ENCODE data around the gene CIAO3. TPM values are rescaled to one million over a fixed set of nuclear protein-coding genes. Genes with fewer than 3 reads are reported as not detected.

The CIAO3 gene
- total RNA-seq, 2 donors from 2014 or later: 23.3 to 25.5 TPM

DNA sequence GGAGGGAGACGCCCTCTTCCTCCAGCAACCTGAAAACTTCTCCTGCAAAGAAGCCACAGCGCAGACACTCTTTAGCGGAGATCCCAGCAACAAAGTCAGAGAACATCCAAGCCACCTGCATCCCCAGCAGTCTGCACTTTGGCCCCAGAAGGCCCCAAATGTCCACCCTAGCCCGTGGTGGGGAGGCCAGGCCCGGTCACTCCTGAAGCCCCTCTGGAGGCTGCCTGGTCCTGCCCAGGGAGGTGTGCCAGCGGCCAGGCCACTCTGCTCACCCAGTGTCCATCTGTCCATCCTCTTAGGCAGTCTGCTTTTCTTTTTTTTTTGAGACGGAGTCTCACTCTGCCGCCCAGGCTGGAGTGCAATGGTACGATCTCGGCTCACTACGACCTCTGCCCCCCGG lies 8.5 kb downstream of the CIAO3 start:
- peaks cover 0 to 18% of the 10 kb centered on the region in 2 donors for H3K4me1 ChIP-seq
- no peak for DNase-seq (ENCODE audit: low spot score)

DNA sequence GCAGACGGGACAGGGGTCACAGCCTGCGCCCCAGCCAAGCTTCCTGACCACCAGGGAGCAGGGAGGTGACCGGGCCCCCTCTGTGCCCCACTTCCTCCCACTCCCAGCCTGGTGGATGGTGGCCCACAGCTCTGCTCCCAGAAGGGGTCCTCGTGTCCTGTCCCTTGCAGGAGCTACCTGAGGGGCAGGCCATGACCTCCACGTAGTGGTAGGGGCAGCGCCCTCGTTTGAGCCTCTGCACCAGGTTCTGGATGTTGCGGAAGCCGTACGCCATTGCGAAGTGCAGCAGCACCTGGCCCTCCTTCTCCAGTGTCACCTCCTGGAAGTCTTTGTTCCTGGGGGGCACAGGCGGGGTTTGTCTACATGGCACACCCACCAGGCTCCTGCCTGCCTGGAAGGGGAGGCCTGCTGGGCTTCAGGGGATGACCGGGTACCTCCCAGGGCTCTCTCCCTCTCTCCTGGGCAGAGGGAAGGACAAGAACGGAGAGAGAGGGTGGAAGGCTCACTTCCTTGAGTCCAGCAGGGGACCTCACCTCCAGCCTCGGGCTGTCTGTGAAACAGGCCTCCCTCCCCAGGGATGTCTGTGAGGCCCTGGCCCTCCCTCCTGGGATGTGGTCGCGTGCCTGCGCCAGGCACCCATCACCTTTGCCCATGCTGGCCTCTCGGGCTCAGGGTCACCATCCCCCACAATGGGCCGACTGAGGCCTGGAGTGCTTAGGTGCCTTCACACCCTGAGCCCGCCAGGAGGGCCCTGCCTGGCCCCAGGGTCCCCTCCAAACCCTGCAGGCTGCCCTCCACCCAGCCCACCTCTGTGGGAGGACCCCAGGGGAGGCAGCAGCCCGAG lies 9.9 kb downstream of the CIAO3 start:
- Histone ChIP-seq H3K4me3 (no peak overlapping the region), H3K9me3 (no peaks in the 10 kb centered on the region), H3K27me3 (no peaks in the 10 kb centered on the region), H3K4me1 (peaks cover 0 to 29% of the 10 kb centered on the region in 2 donors), H3K27ac (no peak overlapping the region), H3K36me3 (peaks cover 40% of the 10 kb centered on the region)
- no peak for TF ChIP-seq CTCF (IDR thresholded peaks at IDR 0.05)
- no peak for DNase-seq (ENCODE audit: low spot score)

More for the DNA sequence above, 8.5 kb downstream of the CIAO3 start:
- Histone ChIP-seq H3K9me3 (no peaks in the 10 kb centered on the region), H3K36me3 (peaks cover 55% of the 10 kb centered on the region), H3K27ac (no peak overlapping the region), H3K4me3 (no peak overlapping the region), H3K27me3 (no peaks in the 10 kb centered on the region)
- TF ChIP-seq CTCF (IDR thresholded peaks at IDR 0.05): no peak

- no peaks in the 10 kb centered on the region for H3K9me3 ChIP-seq
- H3K36me3 ChIP-seq: peaks cover 33% of the 10 kb centered on the region
- no peak overlapping the region for H3K4me3 ChIP-seq
- DNase-seq (ENCODE audit: low spot score): no peak
- TF ChIP-seq CTCF (IDR thresholded peaks at IDR 0.05): no peak
- peaks cover 0 to 29% of the 10 kb centered on the region in 2 donors for H3K4me1 ChIP-seq
- H3K27ac ChIP-seq: no peak overlapping the region
- H3K27me3 ChIP-seq: no peaks in the 10 kb centered on the region
These were observed 10.8 kb downstream of the CIAO3 start for GRCh38 chr16:729768-730665.

GRCh38 chr16:728890-729744 lies 11.7 kb downstream of the CIAO3 start:
- H3K36me3 ChIP-seq: peaks cover 26% of the 10 kb centered on the region
- H3K27ac ChIP-seq: peak overlapping the region in 1 of 2 donors; percentile 44
- peaks cover 0 to 29% of the 10 kb centered on the region in 2 donors for H3K4me1 ChIP-seq
- TF ChIP-seq CTCF (IDR thresholded peaks at IDR 0.05): no peak
- H3K4me3 ChIP-seq: peak overlapping the region in 1 of 2 donors; percentile 61
- no peaks in the 10 kb centered on the region for H3K27me3 ChIP-seq
- DNase-seq (ENCODE audit: low spot score): no peak
- no peaks in the 10 kb centered on the region for H3K9me3 ChIP-seq
